Neuronal stem cell (in vitro differentiated cells): Measurements from ENCODE around the gene SMIM28.

Source experiments
- DNase-seq: peaks from one replicate; pipeline ENCODE4 v3.0.0-alpha.2; 2013; ENCODE audit warnings: low spot score
- H2AFZ ChIP-seq: one replicate; pipeline ENCODE4 v1.6.1; 2013; ENCODE audit warnings: mild to moderate bottlenecking, low read length, inconsistent platforms
- H2AK5ac ChIP-seq: 2 replicates; pipeline ENCODE4 v1.6.1; 2013; ENCODE audit warnings: low read depth, mild to moderate bottlenecking, inconsistent platforms, low read length, moderate library complexity, mixed read lengths
- H2BK120ac ChIP-seq: 2 replicates; pipeline ENCODE4 v1.6.1; 2013; ENCODE audit warnings: low read depth, mild to moderate bottlenecking, inconsistent platforms, low read length, moderate library complexity, mixed read lengths
- H2BK12ac ChIP-seq: one replicate; pipeline ENCODE4 v1.6.1; 2013; ENCODE audit warnings: low read length, inconsistent platforms
- H2BK15ac ChIP-seq: 2 replicates; pipeline ENCODE4 v1.6.1; 2013; ENCODE audit warnings: mild to moderate bottlenecking, low read length, inconsistent platforms, mixed read lengths
- H2BK5ac ChIP-seq: one replicate; pipeline ENCODE4 v1.6.1; 2013; ENCODE audit warnings: inconsistent platforms, mild to moderate bottlenecking, low read length, moderate library complexity
- H3K14ac ChIP-seq: one replicate; pipeline ENCODE4 v1.6.1; 2013; ENCODE audit warnings: low read length, inconsistent platforms
- H3K18ac ChIP-seq: 2 replicates; pipeline ENCODE4 v1.6.1; 2013; ENCODE audit warnings: low read length, inconsistent platforms
- H3K23ac ChIP-seq: 2 replicates; pipeline ENCODE4 v1.6.1; 2013; ENCODE audit warnings: low read depth, mild to moderate bottlenecking, mixed read lengths, low read length, inconsistent platforms; ENCODE audit not compliant: poor library complexity
- H3K27ac ChIP-seq: replicated peaks from 3 replicates; pipeline ENCODE4 v1.5.1; 2013; ENCODE audit warnings: low read length, inconsistent platforms
- H3K27me3 ChIP-seq, 3 experiments: 2 replicates each; pipeline ENCODE4 v1.6.1; 2013; ENCODE audit warnings: low read length in 3 of 3, mild to moderate bottlenecking in 2 of 3, inconsistent platforms in 1 of 3, low read depth in 1 of 3, mixed read lengths in 1 of 3, moderate library complexity in 1 of 3; ENCODE audit not compliant: control insufficient read depth in 3 of 3, insufficient read depth in 3 of 3
- H3K36me3 ChIP-seq, 2 donors: replicated peaks in 1 of 2; 2 replicates each; pipeline ENCODE4 v1.6.1; 2013; ENCODE audit warnings: low read length in 2 of 2; ENCODE audit not compliant: control insufficient read depth in 2 of 2, insufficient read depth in 2 of 2
- H3K4ac ChIP-seq: 2 replicates; pipeline ENCODE4 v1.6.1; 2013; ENCODE audit warnings: inconsistent platforms, mild to moderate bottlenecking, low read length, moderate library complexity
- H3K4me1 ChIP-seq, 2 donors: 1 replicate in 1 of 2; 2 replicates in 1 of 2; pipeline ENCODE4 v1.6.1; 2013; ENCODE audit warnings: low read length in 2 of 2, low read depth in 1 of 2; ENCODE audit not compliant: control insufficient read depth in 2 of 2, insufficient read depth in 1 of 2
- H3K4me2 ChIP-seq: one replicate; pipeline ENCODE4 v1.6.1; 2013; ENCODE audit warnings: mild to moderate bottlenecking, low read length, inconsistent platforms; ENCODE audit not compliant: insufficient read depth, poor library complexity, severe bottlenecking
- H3K4me3 ChIP-seq, 2 donors: 2 replicates each; pipeline ENCODE4 v1.5.1; 2013; ENCODE audit warnings: low read length in 2 of 2, mild to moderate bottlenecking in 2 of 2, inconsistent platforms in 1 of 2, moderate library complexity in 1 of 2
- H3K79me1 ChIP-seq: one replicate; pipeline ENCODE4 v1.6.1; 2013; ENCODE audit warnings: low read depth, mild to moderate bottlenecking, inconsistent platforms, low read length, moderate library complexity
- H3K9ac ChIP-seq: one replicate; pipeline ENCODE4 v1.6.1; 2013; ENCODE audit warnings: mild to moderate bottlenecking, low read depth, low read length, inconsistent platforms; ENCODE audit not compliant: poor library complexity
- H3K9me3 ChIP-seq, 2 donors: replicated peaks in 1 of 2; 2 replicates each; pipeline versions ENCODE3 to v1.6.1; 2013; ENCODE audit warnings: low read length in 2 of 2, mild to moderate bottlenecking in 2 of 2, inconsistent platforms in 1 of 2, low read depth in 1 of 2, mixed read lengths in 1 of 2, moderate library complexity in 1 of 2; ENCODE audit not compliant: control insufficient read depth in 2 of 2, insufficient read depth in 1 of 2
- H4K8ac ChIP-seq: one replicate; pipeline ENCODE4 v1.6.1; 2013; ENCODE audit warnings: low read depth, mild to moderate bottlenecking, inconsistent platforms, low read length, moderate library complexity
- H4K91ac ChIP-seq: one replicate; pipeline ENCODE4 v1.6.1; 2013; ENCODE audit warnings: low read length, low read depth, mild to moderate bottlenecking, inconsistent platforms; ENCODE audit not compliant: poor library complexity
- WGBS, 2 donors: extraction: QIAGEN DNeasy Blood & Tissue Kit; methylation state at CpG; one replicate each; pipeline ENCODE4 v1.1.7; 2013; ENCODE audit warnings: missing lambda C conversion rate in 2 of 2, mixed read lengths in 1 of 2; ENCODE audit not compliant: insufficient read length in 2 of 2, insufficient replicate concordance in 1 of 2; ENCODE audit errors: extremely low coverage in 2 of 2; 5-methylcytosine and 5-hydroxymethylcytosine counted together

Gene SMIM28

DNA sequence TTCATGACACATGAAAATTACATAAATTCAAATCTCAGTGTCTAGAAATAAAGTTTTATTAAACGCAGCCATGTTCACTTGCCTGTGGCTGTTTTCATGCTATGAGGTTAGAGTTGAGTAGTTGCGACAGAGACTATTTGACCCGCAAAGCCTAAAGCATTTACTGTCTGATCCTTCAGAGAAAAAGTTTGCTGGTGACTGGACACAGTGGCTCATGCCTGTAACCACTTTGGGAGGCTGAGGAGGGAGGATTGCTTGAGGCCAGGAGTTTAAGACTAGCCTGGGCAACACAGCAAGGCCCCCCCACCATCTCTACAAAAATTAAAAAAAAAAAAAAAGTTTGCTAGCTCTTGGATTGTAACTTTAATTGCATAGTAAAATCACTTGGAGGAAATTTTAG lies 9.2 kb downstream of the SMIM28 start:
- no peak overlapping the region for H3K18ac ChIP-seq
- H3K36me3 ChIP-seq: no peaks in the 10 kb centered on the region
- no peak overlapping the region for H2BK5ac ChIP-seq
- no peak overlapping the region for H3K4me2 ChIP-seq
- H3K23ac ChIP-seq: no peak overlapping the region
- no peak overlapping the region for H2AK5ac ChIP-seq
- no peaks in the 10 kb centered on the region for H3K9me3 ChIP-seq
- H3K4me3 ChIP-seq: no peak overlapping the region
- H3K4ac ChIP-seq: no peak overlapping the region
- H2BK120ac ChIP-seq: no peak overlapping the region
- DNase-seq: no peak
- no peak overlapping the region for H3K14ac ChIP-seq
- H3K4me1 ChIP-seq: peaks cover 0 to 1% of the 10 kb centered on the region in 2 donors
- no peak overlapping the region for H3K27ac ChIP-seq
- H3K79me1 ChIP-seq: peaks cover 1% of the 10 kb centered on the region
- H4K8ac ChIP-seq: no peak overlapping the region
- H4K91ac ChIP-seq: no peak overlapping the region
- H2AFZ ChIP-seq: no peak overlapping the region
- H2BK12ac ChIP-seq: no peak overlapping the region
- no CpG with 5 or more reads among the region's 3 CpGs for WGBS, 2 donors
- H3K9ac ChIP-seq: no peak overlapping the region
- H3K27me3 ChIP-seq: peaks cover 0 to 13% (median 0%) of the 10 kb centered on the region in 3 experiments
- H2BK15ac ChIP-seq: no peak overlapping the region

DNA sequence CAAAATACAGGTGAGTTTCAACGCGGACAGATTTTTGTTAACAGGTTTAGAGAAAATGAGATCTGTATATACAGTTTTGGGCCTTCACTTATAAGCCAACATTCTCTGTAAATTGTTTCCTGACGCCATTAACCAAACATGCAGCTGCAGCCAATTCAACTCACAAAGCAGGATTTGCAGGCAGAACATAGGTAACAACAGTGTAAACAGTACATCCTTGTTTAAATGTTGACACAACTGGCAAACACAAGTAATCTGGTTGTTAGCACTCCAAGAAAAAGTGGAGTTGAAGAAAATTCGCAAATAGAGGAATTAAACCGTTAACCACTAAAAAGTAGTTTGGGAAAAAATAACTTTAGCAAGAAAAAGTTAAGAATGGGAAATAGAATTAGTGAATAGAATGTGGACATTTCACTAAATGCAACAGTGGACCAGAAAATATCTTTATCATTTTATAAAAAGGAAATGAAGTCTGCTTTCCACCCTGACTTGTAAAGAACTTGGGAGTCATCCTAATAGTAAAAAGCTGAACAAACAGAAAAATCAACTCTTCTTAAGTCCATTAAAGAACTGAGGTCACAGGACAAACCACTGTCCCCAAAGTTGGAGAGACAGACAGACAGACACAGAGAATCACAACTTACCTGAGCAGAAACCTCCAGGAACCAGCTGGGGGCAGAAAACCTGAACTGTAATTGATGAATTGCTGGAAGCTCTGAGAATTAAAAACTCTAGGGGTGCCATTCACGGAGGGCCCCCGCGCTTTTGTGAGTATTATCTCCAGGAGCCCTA lies 10.1 kb downstream of the SMIM28 start:
- no peaks in the 10 kb centered on the region for H3K9me3 ChIP-seq
- peaks cover 0 to 13% (median 0%) of the 10 kb centered on the region in 3 experiments for H3K27me3 ChIP-seq
- no peak overlapping the region for H2AK5ac ChIP-seq
- no peak overlapping the region for H3K4me2 ChIP-seq
- H3K4ac ChIP-seq: no peak overlapping the region
- H2BK15ac ChIP-seq: no peak overlapping the region
- no peak overlapping the region for H2BK12ac ChIP-seq
- no peak overlapping the region for H4K8ac ChIP-seq
- H2BK5ac ChIP-seq: no peak overlapping the region
- H2AFZ ChIP-seq: no peak overlapping the region
- DNase-seq: no peak
- no peaks in the 10 kb centered on the region for H3K36me3 ChIP-seq
- H3K9ac ChIP-seq: no peak overlapping the region
- H3K4me1 ChIP-seq: peaks cover 0 to 1% of the 10 kb centered on the region in 2 donors
- no peak overlapping the region for H3K23ac ChIP-seq
- H2BK120ac ChIP-seq: no peak overlapping the region
- H3K79me1 ChIP-seq: no peaks in the 10 kb centered on the region
- no peak overlapping the region for H3K18ac ChIP-seq
- H3K14ac ChIP-seq: no peak overlapping the region
- no peak overlapping the region for H3K4me3 ChIP-seq
- WGBS, 2 donors: no CpG with 5 or more reads among the region's 8 CpGs
- H4K91ac ChIP-seq: no peak overlapping the region
- no peak overlapping the region for H3K27ac ChIP-seq

DNA sequence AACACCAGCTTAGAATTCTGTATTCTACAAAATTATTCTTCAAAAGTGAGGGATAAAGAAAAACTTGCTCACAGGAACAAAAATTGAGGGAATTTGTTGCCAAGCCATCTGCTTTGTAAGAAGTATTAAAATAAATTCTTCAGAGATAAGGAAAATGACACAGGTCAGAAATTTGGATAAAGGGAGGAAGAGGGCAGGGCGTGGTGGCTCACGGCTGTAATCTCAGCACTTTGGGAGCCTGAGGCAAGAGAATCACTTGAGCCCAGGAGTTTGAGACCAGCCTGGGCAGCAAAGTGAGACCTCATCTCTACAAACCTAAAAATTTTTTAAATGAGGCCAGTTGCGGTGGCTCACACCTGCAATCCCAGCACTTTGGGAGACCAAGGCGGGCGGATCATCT lies 11.8 kb downstream of the SMIM28 start:
- H3K9me3 ChIP-seq: no peaks in the 10 kb centered on the region
- WGBS, 2 donors: no CpG with 5 or more reads among the region's 5 CpGs
- H2AK5ac ChIP-seq: no peak overlapping the region
- no peak overlapping the region for H2BK15ac ChIP-seq
- no peak overlapping the region for H4K91ac ChIP-seq
- no peak overlapping the region for H3K9ac ChIP-seq
- H3K18ac ChIP-seq: no peak overlapping the region
- H3K23ac ChIP-seq: no peak overlapping the region
- no peak overlapping the region for H2BK12ac ChIP-seq
- H3K4me1 ChIP-seq: no peaks in the 10 kb centered on the region
- no peaks in the 10 kb centered on the region for H3K79me1 ChIP-seq
- H2AFZ ChIP-seq: no peak overlapping the region
- no peak for DNase-seq
- H2BK120ac ChIP-seq: no peak overlapping the region
- H3K4ac ChIP-seq: no peak overlapping the region
- no peak overlapping the region for H4K8ac ChIP-seq
- no peak overlapping the region for H3K4me2 ChIP-seq
- no peak overlapping the region for H3K14ac ChIP-seq
- no peak overlapping the region for H3K4me3 ChIP-seq
- no peak overlapping the region for H2BK5ac ChIP-seq
- no peaks in the 10 kb centered on the region for H3K36me3 ChIP-seq
- peaks cover 0 to 13% (median 0%) of the 10 kb centered on the region in 3 experiments for H3K27me3 ChIP-seq
- H3K27ac ChIP-seq: no peak overlapping the region

DNA sequence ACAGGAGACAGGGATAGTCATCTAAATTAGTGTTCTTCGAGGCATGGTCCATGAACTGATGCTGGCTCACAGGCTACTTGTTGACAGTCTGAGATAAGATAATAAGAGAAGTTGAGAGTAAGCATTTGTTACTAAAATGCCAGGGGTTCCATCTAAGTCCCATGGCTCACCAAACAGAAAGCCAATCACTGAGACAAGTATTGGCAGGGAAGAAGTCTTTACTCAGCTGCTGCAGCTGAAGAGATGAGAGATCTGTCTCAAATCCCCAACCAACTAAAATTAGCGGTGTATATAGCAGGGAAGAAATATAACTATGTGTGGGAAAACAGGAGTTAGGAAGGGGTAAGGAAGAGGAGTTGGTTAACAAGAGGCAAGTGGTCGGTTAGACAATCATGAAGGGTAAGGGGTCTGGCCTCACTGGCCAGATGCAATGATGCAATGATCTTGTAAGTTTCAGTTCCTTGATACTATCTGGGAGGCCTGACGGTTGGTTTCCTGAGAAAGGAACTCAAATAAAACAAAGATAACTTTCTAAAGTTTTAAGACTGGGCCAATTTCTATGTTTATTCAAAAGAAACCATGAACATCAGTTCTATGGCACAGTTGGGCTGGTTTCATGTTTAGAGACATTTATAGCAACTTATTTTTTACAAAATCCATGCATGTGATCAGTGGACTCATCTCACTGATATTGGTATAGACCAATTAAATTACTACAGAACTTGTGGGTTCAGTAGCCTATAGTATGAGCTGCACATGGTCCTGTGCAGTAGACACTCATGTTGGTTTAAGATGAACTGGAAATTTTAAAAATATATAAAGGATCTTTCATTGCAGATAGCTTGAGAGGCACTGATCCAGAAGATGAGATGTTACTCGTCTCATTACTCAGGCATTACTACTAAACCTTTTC lies 16.4 kb downstream of the SMIM28 start:
- H3K23ac ChIP-seq: no peak overlapping the region
- no peak overlapping the region for H3K4ac ChIP-seq
- H3K9ac ChIP-seq: no peak overlapping the region
- no peak overlapping the region for H2BK5ac ChIP-seq
- H3K4me1 ChIP-seq: no peaks in the 10 kb centered on the region
- H3K4me3 ChIP-seq: no peak overlapping the region
- H2BK12ac ChIP-seq: no peak overlapping the region
- no peak overlapping the region for H2BK120ac ChIP-seq
- H2AFZ ChIP-seq: no peak overlapping the region
- DNase-seq: no peak
- no peak overlapping the region for H4K91ac ChIP-seq
- H3K14ac ChIP-seq: no peak overlapping the region
- H3K36me3 ChIP-seq: no peaks in the 10 kb centered on the region
- no peak overlapping the region for H4K8ac ChIP-seq
- H3K79me1 ChIP-seq: no peaks in the 10 kb centered on the region
- no peak overlapping the region for H3K4me2 ChIP-seq
- no peak overlapping the region for H3K18ac ChIP-seq
- H2BK15ac ChIP-seq: no peak overlapping the region
- no peaks in the 10 kb centered on the region for H3K9me3 ChIP-seq
- H3K27ac ChIP-seq: no peak overlapping the region
- WGBS, 2 donors: no CpG with 5 or more reads among the region's 5 CpGs
- no peak overlapping the region for H2AK5ac ChIP-seq
- no peaks in the 10 kb centered on the region for H3K27me3 ChIP-seq
